ENCODE results near the gene PTGFR. TPM values are rescaled to one million over a fixed set of nuclear protein-coding genes. Genes with fewer than 3 reads are reported as not detected.

Gene PTGFR
- total RNA-seq, 1 experiment from 2014 or later, result 0.35 TPM

DNA sequence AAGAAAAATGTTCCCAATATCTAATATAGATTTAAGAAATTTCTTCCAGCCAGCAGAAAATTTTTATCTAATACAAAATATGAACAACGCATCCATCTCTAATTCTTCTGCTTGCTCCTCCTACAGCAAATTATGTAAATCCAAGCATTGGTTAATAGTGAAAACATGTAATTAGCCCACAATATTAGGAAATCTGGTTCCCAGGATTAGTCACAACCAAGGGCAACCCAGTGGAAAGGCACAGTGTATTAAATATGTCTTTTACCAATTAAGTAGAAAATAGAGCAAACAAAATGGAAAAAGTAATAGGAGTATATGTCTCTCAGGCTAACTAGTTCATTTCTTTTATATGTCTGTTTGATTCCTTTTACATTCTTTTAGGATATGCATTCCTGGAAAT lies 70.0 kb downstream of the PTGFR start:
- Mint-ChIP-seq H3K27ac (ENCODE audit: unreplicated experiment) (no peak overlapping the region), H3K9me3 (ENCODE audit: low read depth, unreplicated experiment) (peaks cover 2% of the 10 kb centered on the region)
- no TSS peak for BruUV-seq (replicated peaks)

DNA sequence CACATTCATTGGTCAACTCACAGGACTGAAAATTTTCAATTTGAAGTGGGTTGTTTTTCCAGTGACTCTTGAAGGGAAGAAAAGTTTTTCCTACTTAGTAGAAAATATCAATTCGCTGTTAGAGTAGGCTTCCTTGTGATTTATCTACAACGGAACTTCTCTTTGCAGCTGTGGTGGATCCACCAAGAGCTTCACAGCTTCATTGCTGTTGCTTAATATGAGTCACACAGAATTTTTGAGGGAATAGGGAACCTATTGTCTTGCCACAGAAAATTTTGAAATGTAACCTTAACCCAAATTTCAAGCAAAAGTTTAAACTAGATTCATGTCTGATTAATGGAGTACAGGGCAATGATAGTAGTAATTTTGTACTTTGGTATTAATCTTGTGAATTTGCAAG lies 71.1 kb downstream of the PTGFR start:
- DNase-seq, result no peak
- intact Hi-C loops (cut with micrococcal nuclease; ENCODE audit: unreplicated experiment), result no loop called here
- TF ChIP-seq, protein P1, sequence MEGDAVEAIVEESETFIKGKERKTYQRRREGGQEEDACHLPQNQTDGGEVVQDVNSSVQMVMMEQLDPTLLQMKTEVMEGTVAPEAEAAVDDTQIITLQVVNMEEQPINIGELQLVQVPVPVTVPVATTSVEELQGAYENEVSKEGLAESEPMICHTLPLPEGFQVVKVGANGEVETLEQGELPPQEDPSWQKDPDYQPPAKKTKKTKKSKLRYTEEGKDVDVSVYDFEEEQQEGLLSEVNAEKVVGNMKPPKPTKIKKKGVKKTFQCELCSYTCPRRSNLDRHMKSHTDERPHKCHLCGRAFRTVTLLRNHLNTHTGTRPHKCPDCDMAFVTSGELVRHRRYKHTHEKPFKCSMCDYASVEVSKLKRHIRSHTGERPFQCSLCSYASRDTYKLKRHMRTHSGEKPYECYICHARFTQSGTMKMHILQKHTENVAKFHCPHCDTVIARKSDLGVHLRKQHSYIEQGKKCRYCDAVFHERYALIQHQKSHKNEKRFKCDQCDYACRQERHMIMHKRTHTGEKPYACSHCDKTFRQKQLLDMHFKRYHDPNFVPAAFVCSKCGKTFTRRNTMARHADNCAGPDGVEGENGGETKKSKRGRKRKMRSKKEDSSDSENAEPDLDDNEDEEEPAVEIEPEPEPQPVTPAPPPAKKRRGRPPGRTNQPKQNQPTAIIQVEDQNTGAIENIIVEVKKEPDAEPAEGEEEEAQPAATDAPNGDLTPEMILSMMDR (IDR thresholded peaks at IDR 0.05; ENCODE audit: unreplicated experiment), result no peak
- Mint-ChIP-seq H3K27me3 (ENCODE audit: unreplicated experiment) (no peaks in the 10 kb centered on the region), H3K36me3 (ENCODE audit: insufficient read depth, unreplicated experiment) (no peaks in the 10 kb centered on the region), H3K4me3 (ENCODE audit: low read depth, unreplicated experiment) (no peak overlapping the region), H3K27ac (ENCODE audit: unreplicated experiment) (no peak overlapping the region), H3K9me3 (ENCODE audit: low read depth, unreplicated experiment) (no peaks in the 10 kb centered on the region), H3K4me1 (ENCODE audit: low read depth, unreplicated experiment) (no peaks in the 10 kb centered on the region)
- no TSS peak for BruUV-seq (replicated peaks)
- CTCF ChIA-PET, result no interaction called here

More for the DNA sequence above, 70.0 kb downstream of the PTGFR start:
- no peak for DNase-seq
- Mint-ChIP-seq H3K27me3 (ENCODE audit: unreplicated experiment) (no peaks in the 10 kb centered on the region), H3K4me1 (ENCODE audit: low read depth, unreplicated experiment) (no peaks in the 10 kb centered on the region), H3K36me3 (ENCODE audit: insufficient read depth, unreplicated experiment) (no peaks in the 10 kb centered on the region), H3K4me3 (ENCODE audit: low read depth, unreplicated experiment) (no peak overlapping the region)
- CTCF ChIA-PET, result interaction anchor here (0.6 kb wide), 1 partner anchor 1029 kb away, joined by 3 read pairs; no protein-coding TSS in a partner anchor
- intact Hi-C loops (cut with micrococcal nuclease; ENCODE audit: unreplicated experiment), result no loop called here
- TF ChIP-seq, protein P1 (IDR thresholded peaks at IDR 0.05; ENCODE audit: unreplicated experiment), result no peak

DNA sequence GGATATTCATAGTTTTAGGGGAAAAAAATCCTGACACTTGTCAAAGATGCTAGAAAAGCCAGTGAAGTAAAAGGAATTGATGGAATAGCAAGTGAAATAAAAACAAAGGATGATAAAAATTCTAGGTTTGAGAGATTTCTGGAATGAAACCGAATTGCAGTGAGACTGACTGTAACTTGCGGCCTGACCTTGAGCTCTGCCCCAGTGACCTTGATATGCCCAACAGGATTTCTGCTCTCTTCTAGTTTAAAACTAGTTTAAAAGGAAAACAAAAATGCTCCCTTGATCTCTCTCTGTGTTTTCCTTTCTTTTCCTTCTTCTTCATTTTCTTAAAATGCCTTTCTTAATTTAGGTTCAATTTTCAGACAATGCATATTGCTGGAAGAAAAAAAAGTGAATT lies 74.6 kb downstream of the PTGFR start:
- TF ChIP-seq, protein P1 (IDR thresholded peaks at IDR 0.05; ENCODE audit: unreplicated experiment), result no peak
- Mint-ChIP-seq H3K9me3 (ENCODE audit: low read depth, unreplicated experiment) (no peaks in the 10 kb centered on the region), H3K4me3 (ENCODE audit: low read depth, unreplicated experiment) (no peak overlapping the region), H3K27me3 (ENCODE audit: unreplicated experiment) (no peaks in the 10 kb centered on the region), H3K36me3 (ENCODE audit: insufficient read depth, unreplicated experiment) (no peaks in the 10 kb centered on the region), H3K4me1 (ENCODE audit: low read depth, unreplicated experiment) (no peaks in the 10 kb centered on the region), H3K27ac (ENCODE audit: unreplicated experiment) (no peak overlapping the region)
- CTCF ChIA-PET, result no interaction called here
- no peak for DNase-seq
- BruUV-seq (replicated peaks), result no TSS peak
- intact Hi-C loops (cut with micrococcal nuclease; ENCODE audit: unreplicated experiment), result no loop called here

DNA sequence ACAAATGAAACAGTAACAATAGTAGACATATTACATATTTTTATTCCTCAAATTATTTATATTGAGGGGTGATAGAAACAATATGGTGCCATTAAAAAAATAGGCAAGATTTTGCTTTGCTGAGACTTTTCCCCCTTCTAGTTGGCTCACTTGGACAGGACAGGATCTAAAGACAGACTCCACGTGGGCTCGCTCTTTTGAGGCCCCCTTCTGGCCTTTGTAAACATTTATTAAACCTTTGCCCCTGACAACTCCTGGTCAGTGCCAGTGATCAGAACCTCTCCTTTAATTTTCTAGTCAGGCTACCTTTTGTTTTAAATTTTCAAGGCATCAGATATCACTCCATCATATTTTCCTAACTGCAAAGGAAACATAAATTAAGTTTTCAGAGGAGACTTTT lies 79.8 kb downstream of the PTGFR start:
- no peaks in the 10 kb centered on the region for H3K27me3 Mint-ChIP-seq (ENCODE audit: unreplicated experiment)
- H3K9me3 Mint-ChIP-seq (ENCODE audit: low read depth, unreplicated experiment), result no peaks in the 10 kb centered on the region
- intact Hi-C loops (cut with micrococcal nuclease; ENCODE audit: unreplicated experiment), result no loop called here
- DNase-seq, result no peak
- H3K36me3 Mint-ChIP-seq (ENCODE audit: insufficient read depth, unreplicated experiment), result no peaks in the 10 kb centered on the region
- CTCF ChIA-PET, result no interaction called here
- no peak overlapping the region for H3K27ac Mint-ChIP-seq (ENCODE audit: unreplicated experiment)
- no TSS peak for BruUV-seq (replicated peaks)
- H3K4me3 Mint-ChIP-seq (ENCODE audit: low read depth, unreplicated experiment), result no peak overlapping the region
- no peaks in the 10 kb centered on the region for H3K4me1 Mint-ChIP-seq (ENCODE audit: low read depth, unreplicated experiment)
- TF ChIP-seq, protein P1 (IDR thresholded peaks at IDR 0.05; ENCODE audit: unreplicated experiment), result no peak
